OCI-LY7 (cell line): ENCODE results near the gene CHN1.

Source experiments
- CTCF ChIP-seq: fragments of 200-600 bp; sonication (generic); conservative IDR thresholded peaks from 2 replicates; pipeline ENCODE4 v1.5.1; 2014; ENCODE audit warnings: mild to moderate bottlenecking, antibody characterized with exemption, low read length, moderate library complexity, mixed read lengths
- EZH2phosphoT487 ChIP-seq: fragments of 200-600 bp; sonication (generic); IDR thresholded peaks from 2 replicates; pipeline ENCODE4 v1.6.1; 2018; ENCODE audit warnings: low read depth, borderline replicate concordance, mild to moderate bottlenecking, mixed run types, antibody characterized with exemption, low read length, moderate library complexity, mixed read lengths

- no peak for TF ChIP-seq CTCF
- no peak for TF ChIP-seq EZH2phosphoT487
Observed at GRCh38 chr2:175054340-175054739, 49.2 kb upstream of the CHN1 start.
